ENCODE data around the gene AP3S2.

The AP3S2 gene

DNA sequence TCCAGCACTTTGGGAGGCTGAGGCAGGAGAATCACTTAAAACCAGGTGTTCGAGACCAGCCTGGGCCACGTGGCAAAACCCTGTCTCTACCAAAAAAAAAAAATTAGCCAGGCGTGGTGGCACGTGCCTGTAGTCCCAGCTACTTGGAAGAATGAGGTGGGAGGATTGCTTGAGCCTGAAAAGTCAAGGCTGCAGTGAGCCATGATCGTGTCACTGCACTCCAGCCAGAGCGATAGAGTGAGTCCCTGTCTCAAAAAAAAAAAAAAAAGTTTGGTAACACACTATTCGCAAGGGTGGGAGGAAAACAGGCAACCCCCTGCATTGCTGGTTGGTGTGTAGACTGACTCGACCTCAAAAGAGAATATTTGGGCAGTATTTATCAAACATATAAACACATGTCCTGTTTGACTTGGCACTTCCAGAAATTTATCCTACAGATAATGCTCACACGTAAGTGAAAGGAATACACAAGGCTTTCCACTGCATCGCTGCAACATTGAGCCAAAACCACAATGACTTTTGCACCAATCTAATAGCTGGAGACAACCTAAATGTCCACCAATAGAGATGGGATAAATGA, 76.0 kb downstream of the AP3S2 start:
- Histone ChIP-seq H3K27ac (ENCODE audit: low read depth, low read length) (no peak overlapping the region), H3K27me3 (ENCODE audit: insufficient read depth, low read length) (peaks cover 27% of the 10 kb centered on the region), H2BK5ac (ENCODE audit: low read depth, low read length, poor library complexity) (no peak overlapping the region), H3K23ac (ENCODE audit: low read length) (no peak overlapping the region), H3K18ac (ENCODE audit: low read length) (no peak overlapping the region), H3K79me1 (ENCODE audit: low read length) (no peaks in the 10 kb centered on the region), H2AK5ac (ENCODE audit: low read length) (no peak overlapping the region), H3K9me3 (ENCODE audit: insufficient read depth, low read depth, low read length) (peaks cover 9% of the 10 kb centered on the region), H3K4ac (ENCODE audit: low read depth, low read length) (no peak overlapping the region), H4K8ac (ENCODE audit: low read depth, low read length) (no peak overlapping the region), H3K36me3 (ENCODE audit: control insufficient read depth in 1 of 2, insufficient read depth in 2 of 2, low read length in 2 of 2) (no peaks in the 10 kb centered on the region), H3K9ac (ENCODE audit: low read length) (no peak overlapping the region), H3K4me2 (ENCODE audit: low read length) (no peak overlapping the region), H3K4me1 (ENCODE audit: control insufficient read depth in 1 of 2, insufficient read depth in 2 of 2, low read length in 2 of 2) (peaks cover 4 to 5% of the 10 kb centered on the region in 2 experiments), H4K91ac (ENCODE audit: low read depth, low read length) (no peak overlapping the region), H2BK120ac (ENCODE audit: insufficient read depth, low read length, poor library complexity) (no peak overlapping the region), H2BK12ac (ENCODE audit: low read length) (no peak overlapping the region), H3K79me2 (ENCODE audit: control insufficient read depth, insufficient read depth, low read length, poor library complexity) (no peaks in the 10 kb centered on the region), H4K12ac (ENCODE audit: low read depth, low read length) (no peak overlapping the region), H3K14ac (ENCODE audit: low read length) (no peak overlapping the region), H2AFZ (ENCODE audit: insufficient read depth, low read length, poor library complexity) (no peak overlapping the region), H3K4me3 (ENCODE audit: low read depth, low read length) (no peak overlapping the region)
- DNase-seq, result no peak
- WGBS (ENCODE audit: extremely low coverage, insufficient coverage, insufficient read length), result no CpG with 5 or more reads among the region's 10 CpGs

DNA sequence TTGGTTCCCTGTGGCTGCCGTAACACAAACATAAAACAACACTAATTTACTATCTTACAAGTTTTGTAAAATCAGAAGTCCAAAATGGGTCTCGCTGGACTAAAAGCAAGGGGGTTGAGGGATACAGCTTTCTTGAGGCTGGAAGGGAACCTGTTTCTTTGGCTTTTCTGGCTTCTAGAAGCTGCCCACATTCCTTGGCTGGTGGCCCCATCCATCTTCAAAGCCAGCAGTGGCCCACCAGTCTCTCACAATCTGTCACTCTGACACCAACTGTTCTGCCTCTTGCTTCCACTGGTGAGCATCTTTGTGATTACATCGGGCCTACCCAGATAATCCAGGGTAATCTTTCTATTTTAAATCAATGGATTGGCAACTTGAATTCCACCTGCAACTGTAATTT, 78.0 kb downstream of the AP3S2 start:
- Histone ChIP-seq H4K91ac (ENCODE audit: low read depth, low read length) (no peak overlapping the region), H3K4ac (ENCODE audit: low read depth, low read length) (no peak overlapping the region), H2BK12ac (ENCODE audit: low read length) (no peak overlapping the region), H4K12ac (ENCODE audit: low read depth, low read length) (no peak overlapping the region), H4K8ac (ENCODE audit: low read depth, low read length) (no peak overlapping the region), H3K23ac (ENCODE audit: low read length) (no peak overlapping the region), H2BK120ac (ENCODE audit: insufficient read depth, low read length, poor library complexity) (no peak overlapping the region), H3K36me3 (ENCODE audit: control insufficient read depth in 1 of 2, insufficient read depth in 2 of 2, low read length in 2 of 2) (no peaks in the 10 kb centered on the region), H3K4me2 (ENCODE audit: low read length) (no peak overlapping the region), H3K9ac (ENCODE audit: low read length) (no peak overlapping the region), H3K27me3 (ENCODE audit: insufficient read depth, low read length) (peaks cover 27% of the 10 kb centered on the region), H3K79me1 (ENCODE audit: low read length) (no peaks in the 10 kb centered on the region), H3K4me3 (ENCODE audit: low read depth, low read length) (no peak overlapping the region), H3K79me2 (ENCODE audit: control insufficient read depth, insufficient read depth, low read length, poor library complexity) (no peaks in the 10 kb centered on the region), H3K4me1 (ENCODE audit: control insufficient read depth in 1 of 2, insufficient read depth in 2 of 2, low read length in 2 of 2) (peaks cover 4 to 5% of the 10 kb centered on the region in 2 experiments), H2BK5ac (ENCODE audit: low read depth, low read length, poor library complexity) (no peak overlapping the region), H2AK5ac (ENCODE audit: low read length) (no peak overlapping the region), H2AFZ (ENCODE audit: insufficient read depth, low read length, poor library complexity) (no peak overlapping the region), H3K18ac (ENCODE audit: low read length) (no peak overlapping the region), H3K9me3 (ENCODE audit: insufficient read depth, low read depth, low read length) (peaks cover 9% of the 10 kb centered on the region), H3K14ac (ENCODE audit: low read length) (no peak overlapping the region), H3K27ac (ENCODE audit: low read depth, low read length) (no peak overlapping the region)
- WGBS (ENCODE audit: extremely low coverage, insufficient coverage, insufficient read length), result no CpG with 5 or more reads among the region's 3 CpGs
- DNase-seq, result no peak

GRCh38 chr15:89814112-89814742, 79.6 kb downstream of the AP3S2 start:
- Histone ChIP-seq H3K4me1 (ENCODE audit: control insufficient read depth in 1 of 2, insufficient read depth in 2 of 2, low read length in 2 of 2) (peaks cover 4 to 5% of the 10 kb centered on the region in 2 experiments), H2AFZ (ENCODE audit: insufficient read depth, low read length, poor library complexity) (no peak overlapping the region), H4K12ac (ENCODE audit: low read depth, low read length) (no peak overlapping the region), H2BK12ac (ENCODE audit: low read length) (no peak overlapping the region), H2AK5ac (ENCODE audit: low read length) (no peak overlapping the region), H3K27ac (ENCODE audit: low read depth, low read length) (no peak overlapping the region), H4K91ac (ENCODE audit: low read depth, low read length) (no peak overlapping the region), H2BK120ac (ENCODE audit: insufficient read depth, low read length, poor library complexity) (no peak overlapping the region), H3K79me1 (ENCODE audit: low read length) (no peaks in the 10 kb centered on the region), H3K4ac (ENCODE audit: low read depth, low read length) (no peak overlapping the region), H4K8ac (ENCODE audit: low read depth, low read length) (no peak overlapping the region), H3K9ac (ENCODE audit: low read length) (no peak overlapping the region), H3K18ac (ENCODE audit: low read length) (no peak overlapping the region), H3K27me3 (ENCODE audit: insufficient read depth, low read length) (peaks cover 27% of the 10 kb centered on the region), H3K9me3 (ENCODE audit: insufficient read depth, low read depth, low read length) (peaks cover 9% of the 10 kb centered on the region), H2BK5ac (ENCODE audit: low read depth, low read length, poor library complexity) (no peak overlapping the region), H3K36me3 (ENCODE audit: control insufficient read depth in 1 of 2, insufficient read depth in 2 of 2, low read length in 2 of 2) (no peaks in the 10 kb centered on the region), H3K14ac (ENCODE audit: low read length) (no peak overlapping the region), H3K23ac (ENCODE audit: low read length) (no peak overlapping the region), H3K4me2 (ENCODE audit: low read length) (peak overlapping the region; percentile 22), H3K79me2 (ENCODE audit: control insufficient read depth, insufficient read depth, low read length, poor library complexity) (no peaks in the 10 kb centered on the region), H3K4me3 (ENCODE audit: low read depth, low read length) (no peak overlapping the region)
- WGBS (ENCODE audit: extremely low coverage, insufficient coverage, insufficient read length), result no CpG with 5 or more reads among the region's 56 CpGs
- no peak for DNase-seq

- no peak overlapping the region for H4K8ac ChIP-seq (ENCODE audit: low read depth, low read length)
- H4K12ac ChIP-seq (ENCODE audit: low read depth, low read length), result no peak overlapping the region
- H3K23ac ChIP-seq (ENCODE audit: low read length), result no peak overlapping the region
- peaks cover 9% of the 10 kb centered on the region for H3K9me3 ChIP-seq (ENCODE audit: insufficient read depth, low read depth, low read length)
- WGBS (ENCODE audit: extremely low coverage, insufficient coverage, insufficient read length), result no CpG with 5 or more reads among the region's 13 CpGs
- no peak overlapping the region for H3K9ac ChIP-seq (ENCODE audit: low read length)
- H3K4ac ChIP-seq (ENCODE audit: low read depth, low read length), result no peak overlapping the region
- H2AFZ ChIP-seq (ENCODE audit: insufficient read depth, low read length, poor library complexity), result no peak overlapping the region
- no peak overlapping the region for H2BK5ac ChIP-seq (ENCODE audit: low read depth, low read length, poor library complexity)
- H4K91ac ChIP-seq (ENCODE audit: low read depth, low read length), result no peak overlapping the region
- no peak overlapping the region for H3K18ac ChIP-seq (ENCODE audit: low read length)
- H3K79me2 ChIP-seq (ENCODE audit: control insufficient read depth, insufficient read depth, low read length, poor library complexity), result no peaks in the 10 kb centered on the region
- H2BK12ac ChIP-seq (ENCODE audit: low read length), result no peak overlapping the region
- H3K27ac ChIP-seq (ENCODE audit: low read depth, low read length), result no peak overlapping the region
- H2AK5ac ChIP-seq (ENCODE audit: low read length), result no peak overlapping the region
- H3K36me3 ChIP-seq (ENCODE audit: control insufficient read depth in 1 of 2, insufficient read depth in 2 of 2, low read length in 2 of 2), result no peaks in the 10 kb centered on the region
- peaks cover 4 to 5% of the 10 kb centered on the region in 2 experiments for H3K4me1 ChIP-seq (ENCODE audit: control insufficient read depth in 1 of 2, insufficient read depth in 2 of 2, low read length in 2 of 2)
- peaks cover 27% of the 10 kb centered on the region for H3K27me3 ChIP-seq (ENCODE audit: insufficient read depth, low read length)
- H3K4me3 ChIP-seq (ENCODE audit: low read depth, low read length), result peak overlapping the region; percentile 9
- H3K79me1 ChIP-seq (ENCODE audit: low read length), result no peaks in the 10 kb centered on the region
- H3K4me2 ChIP-seq (ENCODE audit: low read length), result no peak overlapping the region
- no peak overlapping the region for H2BK120ac ChIP-seq (ENCODE audit: insufficient read depth, low read length, poor library complexity)
- H3K14ac ChIP-seq (ENCODE audit: low read length), result no peak overlapping the region
- DNase-seq, result no peak
Observed at GRCh38 chr15:89813381-89814111, 80.2 kb downstream of the AP3S2 start.
